ENCODE data around the gene LSP1.

The LSP1 gene

DNA sequence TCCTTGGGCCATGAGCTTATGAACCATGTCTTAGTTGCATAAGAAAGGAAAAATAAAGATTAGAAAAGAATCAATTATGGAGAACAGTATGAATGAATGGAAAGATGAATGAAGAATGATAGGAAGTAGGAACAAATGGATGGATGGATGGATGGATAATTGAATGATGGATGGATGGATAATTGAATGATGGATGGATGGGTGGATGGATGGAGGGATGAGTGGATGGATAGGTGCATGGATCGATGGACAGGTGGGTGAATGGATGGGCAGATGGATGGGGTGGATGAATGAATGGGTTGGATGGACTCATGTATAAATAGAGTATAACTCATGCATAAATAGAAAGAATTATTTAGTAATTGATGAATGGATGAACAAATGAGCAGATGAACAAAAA, 7.2 kb downstream of the LSP1 start:
- no peak overlapping the region for H2BK12ac ChIP-seq (ENCODE audit: low read length)
- no peaks in the 10 kb centered on the region for H3K36me3 ChIP-seq (ENCODE audit: control insufficient read depth in 1 of 2, insufficient read depth in 2 of 2, low read length in 2 of 2)
- H3K4me3 ChIP-seq (ENCODE audit: low read depth, low read length), result no peak overlapping the region
- H3K27me3 ChIP-seq (ENCODE audit: insufficient read depth, low read length), result no peaks in the 10 kb centered on the region
- no peak overlapping the region for H3K23ac ChIP-seq (ENCODE audit: low read length)
- H3K79me1 ChIP-seq (ENCODE audit: low read length), result peaks cover 6% of the 10 kb centered on the region
- H3K9ac ChIP-seq (ENCODE audit: low read length), result no peak overlapping the region
- no peak overlapping the region for H3K18ac ChIP-seq (ENCODE audit: low read length)
- H3K4ac ChIP-seq (ENCODE audit: low read depth, low read length), result no peak overlapping the region
- no peak overlapping the region for H4K12ac ChIP-seq (ENCODE audit: low read depth, low read length)
- no peak overlapping the region for H2AK5ac ChIP-seq (ENCODE audit: low read length)
- no peak overlapping the region for H2BK5ac ChIP-seq (ENCODE audit: low read depth, low read length, poor library complexity)
- H3K27ac ChIP-seq (ENCODE audit: low read depth, low read length), result no peak overlapping the region
- H4K8ac ChIP-seq (ENCODE audit: low read depth, low read length), result no peak overlapping the region
- no peak overlapping the region for H2BK120ac ChIP-seq (ENCODE audit: insufficient read depth, low read length, poor library complexity)
- no peak for DNase-seq
- no peak overlapping the region for H4K91ac ChIP-seq (ENCODE audit: low read depth, low read length)
- no peak overlapping the region for H2AFZ ChIP-seq (ENCODE audit: insufficient read depth, low read length, poor library complexity)
- H3K4me2 ChIP-seq (ENCODE audit: low read length), result no peak overlapping the region
- no CpG with 5 or more reads among the region's 1 CpG for WGBS (ENCODE audit: extremely low coverage, insufficient coverage, insufficient read length)
- H3K79me2 ChIP-seq (ENCODE audit: control insufficient read depth, insufficient read depth, low read length, poor library complexity), result no peaks in the 10 kb centered on the region
- H3K14ac ChIP-seq (ENCODE audit: low read length), result no peak overlapping the region
- H3K4me1 ChIP-seq (ENCODE audit: control insufficient read depth in 1 of 2, insufficient read depth in 2 of 2, low read length in 2 of 2), result peaks cover 18 to 19% of the 10 kb centered on the region in 2 experiments
- H3K9me3 ChIP-seq (ENCODE audit: insufficient read depth, low read depth, low read length), result no peaks in the 10 kb centered on the region

GRCh38 chr11:1861435-1862411, 8.8 kb downstream of the LSP1 start:
- Histone ChIP-seq H3K27ac (ENCODE audit: low read depth, low read length) (no peak overlapping the region), H4K12ac (ENCODE audit: low read depth, low read length) (no peak overlapping the region), H3K9ac (ENCODE audit: low read length) (no peak overlapping the region), H2BK5ac (ENCODE audit: low read depth, low read length, poor library complexity) (no peak overlapping the region), H3K79me2 (ENCODE audit: control insufficient read depth, insufficient read depth, low read length, poor library complexity) (no peaks in the 10 kb centered on the region), H3K4me2 (ENCODE audit: low read length) (no peak overlapping the region), H2AFZ (ENCODE audit: insufficient read depth, low read length, poor library complexity) (no peak overlapping the region), H3K9me3 (ENCODE audit: insufficient read depth, low read depth, low read length) (peaks cover 2% of the 10 kb centered on the region), H3K36me3 (ENCODE audit: control insufficient read depth in 1 of 2, insufficient read depth in 2 of 2, low read length in 2 of 2) (no peaks in the 10 kb centered on the region), H3K18ac (ENCODE audit: low read length) (no peak overlapping the region), H2AK5ac (ENCODE audit: low read length) (no peak overlapping the region), H3K79me1 (ENCODE audit: low read length) (peaks cover 3% of the 10 kb centered on the region), H2BK120ac (ENCODE audit: insufficient read depth, low read length, poor library complexity) (no peak overlapping the region), H3K23ac (ENCODE audit: low read length) (no peak overlapping the region), H3K14ac (ENCODE audit: low read length) (no peak overlapping the region), H3K4me3 (ENCODE audit: low read depth, low read length) (no peak overlapping the region), H3K4me1 (ENCODE audit: control insufficient read depth in 1 of 2, insufficient read depth in 2 of 2, low read length in 2 of 2) (peaks cover 13 to 14% of the 10 kb centered on the region in 2 experiments), H2BK12ac (ENCODE audit: low read length) (no peak overlapping the region), H4K91ac (ENCODE audit: low read depth, low read length) (no peak overlapping the region), H4K8ac (ENCODE audit: low read depth, low read length) (no peak overlapping the region), H3K4ac (ENCODE audit: low read depth, low read length) (no peak overlapping the region), H3K27me3 (ENCODE audit: insufficient read depth, low read length) (no peaks in the 10 kb centered on the region)
- 100% methylated on average over 1 of the region's 4 CpGs for WGBS (ENCODE audit: extremely low coverage, insufficient coverage, insufficient read length)
- DNase-seq, result peak in 1 of 2 donors; percentile 40

DNA sequence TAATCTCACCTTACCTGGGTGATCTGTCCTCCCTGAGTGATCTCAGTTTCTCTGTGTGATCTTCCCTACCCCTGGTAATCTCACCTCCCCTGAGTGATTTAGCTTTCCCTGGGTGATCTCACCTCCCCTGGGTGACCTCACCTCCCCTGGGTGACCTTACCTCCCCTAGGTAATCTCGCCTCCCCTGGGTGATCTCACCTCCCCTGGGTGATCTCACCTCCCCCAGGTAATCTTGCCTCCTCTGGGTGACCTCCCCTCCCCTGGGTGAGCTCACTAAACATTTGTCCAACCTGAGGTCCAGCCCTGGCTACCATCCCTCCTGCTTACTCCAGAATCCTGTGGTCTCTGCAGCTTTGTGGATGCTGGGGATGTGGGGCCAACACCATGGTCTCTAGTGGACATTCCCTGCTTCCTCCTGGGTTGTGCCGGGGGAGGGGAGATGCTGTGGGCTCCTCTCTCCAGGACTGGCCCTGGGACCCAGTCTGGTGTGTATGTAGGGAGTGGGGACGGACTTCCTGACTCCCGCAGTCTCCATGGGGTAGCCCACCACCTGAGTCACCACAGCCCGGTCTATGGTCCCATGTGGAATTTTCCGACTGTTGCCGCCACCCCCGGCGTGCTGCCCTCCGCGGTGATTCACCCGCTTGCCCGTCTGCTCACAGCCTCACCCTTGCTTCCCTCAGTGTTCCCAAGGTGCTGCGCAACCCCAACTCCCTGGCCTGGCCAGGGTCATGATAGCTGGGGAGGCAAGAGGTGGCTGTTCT, 9.9 kb downstream of the LSP1 start:
- no peaks in the 10 kb centered on the region for H3K27me3 ChIP-seq (ENCODE audit: insufficient read depth, low read length)
- H2BK12ac ChIP-seq (ENCODE audit: low read length), result peak overlapping the region; percentile 58
- H3K4me1 ChIP-seq (ENCODE audit: control insufficient read depth in 1 of 2, insufficient read depth in 2 of 2, low read length in 2 of 2), result peaks cover 13 to 14% of the 10 kb centered on the region in 2 experiments
- no CpG with 5 or more reads among the region's 14 CpGs for WGBS (ENCODE audit: extremely low coverage, insufficient coverage, insufficient read length)
- no peak overlapping the region for H2BK120ac ChIP-seq (ENCODE audit: insufficient read depth, low read length, poor library complexity)
- H3K9me3 ChIP-seq (ENCODE audit: insufficient read depth, low read depth, low read length), result peaks cover 2% of the 10 kb centered on the region
- peak overlapping the region; percentile 20 for H2AK5ac ChIP-seq (ENCODE audit: low read length)
- no peak overlapping the region for H3K4me3 ChIP-seq (ENCODE audit: low read depth, low read length)
- H4K12ac ChIP-seq (ENCODE audit: low read depth, low read length), result no peak overlapping the region
- H3K36me3 ChIP-seq (ENCODE audit: control insufficient read depth in 1 of 2, insufficient read depth in 2 of 2, low read length in 2 of 2), result no peaks in the 10 kb centered on the region
- H3K4ac ChIP-seq (ENCODE audit: low read depth, low read length), result no peak overlapping the region
- no peak overlapping the region for H2AFZ ChIP-seq (ENCODE audit: insufficient read depth, low read length, poor library complexity)
- H2BK5ac ChIP-seq (ENCODE audit: low read depth, low read length, poor library complexity), result no peak overlapping the region
- no peak overlapping the region for H4K91ac ChIP-seq (ENCODE audit: low read depth, low read length)
- peaks cover 3% of the 10 kb centered on the region for H3K79me1 ChIP-seq (ENCODE audit: low read length)
- H3K27ac ChIP-seq (ENCODE audit: low read depth, low read length), result no peak overlapping the region
- peak overlapping the region; percentile 32 for H3K18ac ChIP-seq (ENCODE audit: low read length)
- no peak overlapping the region for H4K8ac ChIP-seq (ENCODE audit: low read depth, low read length)
- H3K79me2 ChIP-seq (ENCODE audit: control insufficient read depth, insufficient read depth, low read length, poor library complexity), result no peaks in the 10 kb centered on the region
- no peak overlapping the region for H3K23ac ChIP-seq (ENCODE audit: low read length)
- DNase-seq, result peak in 1 of 2 donors; percentile 28
- no peak overlapping the region for H3K9ac ChIP-seq (ENCODE audit: low read length)
- peak overlapping the region; percentile 29 for H3K14ac ChIP-seq (ENCODE audit: low read length)
- no peak overlapping the region for H3K4me2 ChIP-seq (ENCODE audit: low read length)

DNA sequence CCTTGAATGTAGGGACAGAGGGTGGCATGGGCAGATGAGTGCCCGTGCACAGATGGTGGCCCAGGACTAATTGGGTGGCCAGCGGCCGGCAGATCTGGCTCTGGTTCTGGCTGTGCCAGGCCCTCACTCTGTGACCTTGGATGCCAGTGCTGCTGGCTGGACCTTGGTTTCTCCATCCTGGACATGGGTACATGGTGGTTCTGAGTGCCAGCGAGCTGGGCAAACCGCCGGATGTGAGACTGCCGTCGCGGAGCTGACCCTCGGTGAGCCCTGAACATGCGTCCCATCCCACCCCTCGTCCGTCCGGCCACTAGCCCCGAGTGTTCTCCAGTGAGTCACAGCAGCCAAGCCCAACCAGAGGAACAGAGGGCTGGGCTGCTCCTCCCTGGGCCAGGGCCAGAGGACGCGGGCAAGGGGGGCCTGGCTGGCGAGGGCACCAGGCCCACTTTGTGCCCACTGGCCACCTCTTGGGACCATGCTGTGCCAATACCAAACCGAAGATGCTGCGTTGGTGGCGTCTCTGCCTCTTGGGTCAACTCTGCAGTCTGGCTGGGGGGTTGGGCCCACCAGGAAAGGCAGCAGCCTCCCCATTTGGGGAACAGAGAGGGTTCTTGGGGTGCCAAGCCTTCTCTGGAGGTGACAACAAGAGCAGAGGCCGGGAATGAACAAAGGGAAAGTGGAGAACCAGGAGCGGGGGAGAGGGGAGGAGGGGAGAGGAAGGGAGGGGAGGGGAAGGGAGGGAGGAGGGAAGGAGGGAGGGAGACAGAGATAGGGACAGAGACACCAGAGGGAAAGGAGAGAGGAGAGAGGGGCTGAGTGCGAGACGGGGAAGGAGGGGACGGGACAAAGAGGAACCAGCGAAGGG, 10.7 kb downstream of the LSP1 start:
- Histone ChIP-seq H3K23ac (ENCODE audit: low read length) (no peak overlapping the region), H3K27ac (ENCODE audit: low read depth, low read length) (no peak overlapping the region), H3K9ac (ENCODE audit: low read length) (no peak overlapping the region), H3K79me1 (ENCODE audit: low read length) (peaks cover 3% of the 10 kb centered on the region), H3K79me2 (ENCODE audit: control insufficient read depth, insufficient read depth, low read length, poor library complexity) (no peaks in the 10 kb centered on the region), H3K4ac (ENCODE audit: low read depth, low read length) (no peak overlapping the region), H2BK120ac (ENCODE audit: insufficient read depth, low read length, poor library complexity) (peak overlapping the region; percentile 15), H4K8ac (ENCODE audit: low read depth, low read length) (no peak overlapping the region), H2AK5ac (ENCODE audit: low read length) (peak overlapping the region; percentile 25), H4K91ac (ENCODE audit: low read depth, low read length) (no peak overlapping the region), H3K4me1 (ENCODE audit: control insufficient read depth in 1 of 2, insufficient read depth in 2 of 2, low read length in 2 of 2) (peaks cover 13 to 14% of the 10 kb centered on the region in 2 experiments), H3K4me2 (ENCODE audit: low read length) (no peak overlapping the region), H3K9me3 (ENCODE audit: insufficient read depth, low read depth, low read length) (peaks cover 2% of the 10 kb centered on the region), H2AFZ (ENCODE audit: insufficient read depth, low read length, poor library complexity) (no peak overlapping the region), H3K27me3 (ENCODE audit: insufficient read depth, low read length) (no peaks in the 10 kb centered on the region), H3K18ac (ENCODE audit: low read length) (peak overlapping the region; percentile 32), H4K12ac (ENCODE audit: low read depth, low read length) (no peak overlapping the region), H3K36me3 (ENCODE audit: control insufficient read depth in 1 of 2, insufficient read depth in 2 of 2, low read length in 2 of 2) (no peaks in the 10 kb centered on the region), H3K4me3 (ENCODE audit: low read depth, low read length) (no peak overlapping the region), H2BK5ac (ENCODE audit: low read depth, low read length, poor library complexity) (no peak overlapping the region), H3K14ac (ENCODE audit: low read length) (peak overlapping the region; percentile 29), H2BK12ac (ENCODE audit: low read length) (peak overlapping the region; percentile 58)
- peak; percentile 85 to 89 for DNase-seq
- no CpG with 5 or more reads among the region's 27 CpGs for WGBS (ENCODE audit: extremely low coverage, insufficient coverage, insufficient read length)
